ENCODE data around the gene MPV17L.
"Not testable (repeated sequence)": the region's sequence is repeated elsewhere in the genome, so short reads cannot be mapped to it uniquely, and the experiment has no call there.

GRCh38 chr16:15454933-15455332 lies 59.4 kb downstream of the MPV17L start:
- TF ChIP-seq CTCF, POLR2A, EP300, POLR2AphosphoS5 (IDR thresholded peaks at IDR 0.05): not testable (repeated sequence)
